ENCODE results near the gene RNF31. TPM values are rescaled to one million over a fixed set of nuclear protein-coding genes. Genes with fewer than 3 reads are reported as not detected.
A peak's percentile ranks its signal among the peaks of the same experiment; 100 is the strongest.

Gene RNF31
- total and polyA plus RNA-seq, 2 of the 13 experiments (the other 11 are each of a cell fraction or from before 2014, with no cell fraction given), result 48.2 to 86.8 TPM

- TF ChIP-seq ZBTB43 (CRISPR knock-in tag; conservative IDR thresholded peaks at IDR 0.05) (peak; percentile 87), ZFP36 (IDR thresholded peaks at IDR 0.05; ENCODE audit: borderline replicate concordance, low read depth, low read length, partially characterized antibody) (no peak), ZNF775 (CRISPR knock-in tag; IDR thresholded peaks at IDR 0.05; ENCODE audit: borderline replicate concordance) (peak; percentile 48; the same call in 1 of the 2 replicates), ZNF431 (CRISPR knock-in tag; IDR thresholded peaks at IDR 0.05; ENCODE audit: borderline replicate concordance, low read depth) (no peak), ZNF407 (CRISPR knock-in tag; IDR thresholded peaks at IDR 0.05; ENCODE audit: not compliant biosample characterization) (peak; percentile 91), ERF (CRISPR knock-in tag; IDR thresholded peaks at IDR 0.05) (peak; percentile 99), HNRNPH1 (optimal IDR thresholded peaks at IDR 0.05; ENCODE audit: low read depth, low read length) (no peak), ISX (CRISPR knock-in tag; conservative IDR thresholded peaks at IDR 0.05) (peak; percentile 92; the same call in 1 of the 2 replicates), ZNF275 (CRISPR knock-in tag; IDR thresholded peaks at IDR 0.05; ENCODE audit: borderline replicate concordance) (no peak; the same call in 1 of the 2 replicates), ZZZ3 (CRISPR knock-in tag; IDR thresholded peaks at IDR 0.05; ENCODE audit: borderline replicate concordance) (peak; percentile 89; the same call in 1 of the 2 replicates), FOXC1 (CRISPR knock-in tag; IDR thresholded peaks at IDR 0.05; ENCODE audit: borderline replicate concordance) (peak; percentile 92; the same call in 1 of the 2 replicates), ZBTB20 (CRISPR knock-in tag; IDR thresholded peaks at IDR 0.05; ENCODE audit: borderline replicate concordance, low read depth) (peak; percentile 96), HOXD1 (CRISPR knock-in tag; IDR thresholded peaks at IDR 0.05) (peak; percentile 99), ZFP1 (CRISPR knock-in tag; IDR thresholded peaks at IDR 0.05) (peak; percentile 100), ZNF629 (CRISPR knock-in tag; conservative IDR thresholded peaks at IDR 0.05) (peak; percentile 65), ZSCAN12 (CRISPR knock-in tag; IDR thresholded peaks at IDR 0.05) (peak; percentile 72; the same call in 1 of the 2 replicates), HOXA3 (CRISPR knock-in tag; IDR thresholded peaks at IDR 0.05) (peak; percentile 98)
Measured at GRCh38 chr14:24113801-24114531, 33.3 kb upstream of the RNF31 start (continued).

Data from HepG2 (cell line).